ENCODE data around the gene BSG.

DNA sequence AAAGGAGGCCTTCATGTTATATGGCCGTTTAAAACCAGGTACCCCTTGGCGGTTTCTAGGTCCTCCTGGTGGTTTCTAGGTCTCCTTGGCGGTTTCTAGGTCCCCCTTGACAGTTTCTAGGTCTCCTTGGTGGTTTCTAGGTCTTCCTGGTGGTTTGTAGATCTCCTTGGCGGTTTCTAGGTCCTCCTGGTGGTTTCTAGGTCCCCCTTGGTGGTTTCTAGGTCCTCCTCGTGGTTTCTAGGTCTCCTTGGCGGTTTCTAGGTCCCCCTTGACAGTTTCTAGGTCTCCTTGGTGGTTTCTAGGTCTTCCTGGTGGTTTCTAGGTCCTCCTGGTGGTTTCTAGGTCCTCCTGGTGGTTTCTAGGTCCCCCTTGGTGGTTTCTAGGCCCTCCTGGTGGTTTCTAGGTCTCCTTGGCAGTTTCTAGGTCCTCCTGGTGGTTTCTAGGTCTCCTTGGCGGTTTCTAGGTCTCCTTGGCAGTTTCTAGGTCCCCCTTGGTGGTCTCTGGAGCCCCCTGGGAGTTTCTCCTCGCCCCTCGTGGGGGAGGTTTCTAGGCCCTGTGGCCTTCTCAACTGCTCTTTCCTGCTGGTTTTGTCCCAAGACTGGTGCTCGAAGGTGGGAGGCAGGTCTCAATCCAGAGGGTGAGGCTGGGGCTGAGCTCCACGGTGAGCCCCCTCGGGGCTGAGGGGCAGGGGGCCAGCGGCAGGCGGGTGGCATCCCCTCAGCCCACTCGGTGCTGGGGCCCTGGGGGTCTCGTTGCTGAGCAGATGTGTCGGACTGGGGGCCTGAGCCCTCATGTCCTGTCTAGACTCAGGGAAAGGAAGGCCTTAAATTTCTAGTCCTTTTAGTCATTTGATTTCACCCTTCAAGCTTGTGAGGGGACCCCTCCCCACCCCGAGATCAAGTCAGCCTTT is 25.3 kb downstream of the BSG start:
- TF ChIP-seq TAF1 (IDR thresholded peaks at IDR 0.05; ENCODE audit: borderline replicate concordance, insufficient read depth, low read length), result no peak
- TF ChIP-seq POLR2AphosphoS5 (IDR thresholded peaks at IDR 0.05; ENCODE audit: low read depth, low read length), result no peak
- TF ChIP-seq, protein P1, sequence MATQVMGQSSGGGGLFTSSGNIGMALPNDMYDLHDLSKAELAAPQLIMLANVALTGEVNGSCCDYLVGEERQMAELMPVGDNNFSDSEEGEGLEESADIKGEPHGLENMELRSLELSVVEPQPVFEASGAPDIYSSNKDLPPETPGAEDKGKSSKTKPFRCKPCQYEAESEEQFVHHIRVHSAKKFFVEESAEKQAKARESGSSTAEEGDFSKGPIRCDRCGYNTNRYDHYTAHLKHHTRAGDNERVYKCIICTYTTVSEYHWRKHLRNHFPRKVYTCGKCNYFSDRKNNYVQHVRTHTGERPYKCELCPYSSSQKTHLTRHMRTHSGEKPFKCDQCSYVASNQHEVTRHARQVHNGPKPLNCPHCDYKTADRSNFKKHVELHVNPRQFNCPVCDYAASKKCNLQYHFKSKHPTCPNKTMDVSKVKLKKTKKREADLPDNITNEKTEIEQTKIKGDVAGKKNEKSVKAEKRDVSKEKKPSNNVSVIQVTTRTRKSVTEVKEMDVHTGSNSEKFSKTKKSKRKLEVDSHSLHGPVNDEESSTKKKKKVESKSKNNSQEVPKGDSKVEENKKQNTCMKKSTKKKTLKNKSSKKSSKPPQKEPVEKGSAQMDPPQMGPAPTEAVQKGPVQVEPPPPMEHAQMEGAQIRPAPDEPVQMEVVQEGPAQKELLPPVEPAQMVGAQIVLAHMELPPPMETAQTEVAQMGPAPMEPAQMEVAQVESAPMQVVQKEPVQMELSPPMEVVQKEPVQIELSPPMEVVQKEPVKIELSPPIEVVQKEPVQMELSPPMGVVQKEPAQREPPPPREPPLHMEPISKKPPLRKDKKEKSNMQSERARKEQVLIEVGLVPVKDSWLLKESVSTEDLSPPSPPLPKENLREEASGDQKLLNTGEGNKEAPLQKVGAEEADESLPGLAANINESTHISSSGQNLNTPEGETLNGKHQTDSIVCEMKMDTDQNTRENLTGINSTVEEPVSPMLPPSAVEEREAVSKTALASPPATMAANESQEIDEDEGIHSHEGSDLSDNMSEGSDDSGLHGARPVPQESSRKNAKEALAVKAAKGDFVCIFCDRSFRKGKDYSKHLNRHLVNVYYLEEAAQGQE (IDR thresholded peaks at IDR 0.05; ENCODE audit: insufficient read depth in 1 of 2, low read depth in 2 of 2, low read length in 2 of 2), result no peak; a peak in 1 of 4 replicates

Data from PFSK-1 (cell line).